Hepatocyte (in vitro differentiated cells): ENCODE data around the gene STPG4.
"Not testable (repeated sequence)": the region's sequence is repeated elsewhere in the genome, so short reads cannot be mapped to it uniquely, and the experiment has no call there.

ENCODE experiments used
- EZH2 ChIP-seq: fragments of 200-600 bp; sonication (generic); IDR thresholded peaks from 2 replicates; pipeline ENCODE4 v1.6.1; 2016; ENCODE audit warnings: antibody characterized with exemption, mild to moderate bottlenecking, borderline replicate concordance
- EZH2phosphoT487 ChIP-seq: fragments of 200-600 bp; sonication (generic); IDR thresholded peaks from one replicate; pipeline ENCODE4 v1.6.1; 2018; ENCODE audit warnings: antibody characterized with exemption, mild to moderate bottlenecking, low read depth, moderate library complexity; ENCODE audit not compliant: unreplicated experiment, severe bottlenecking

GRCh38 chr2:47168895-47169294 lies 13.8 kb upstream of the STPG4 start:
- not testable (repeated sequence) for TF ChIP-seq EZH2, EZH2phosphoT487
